Measurements from ENCODE around the gene CASKIN1.

CASKIN1 gene

GRCh38 chr16:2155091-2155950 lies 41.1 kb downstream of the CASKIN1 start, which contains the start of gene TRAF7:
TRAF7 (plus strand) TSS chr16:2155782; CDS start chr16:2163921, 8,139 bp downstream.
- DNase-seq (ENCODE audit: low read depth), result peak; percentile 100
- TF ChIP-seq CTCF (IDR thresholded peaks at IDR 0.05; ENCODE audit: insufficient read depth, low read depth, low read length, missing control alignments), result no peak
- peak within 1 kb of the TSS; percentile 94 for H3K4me3 ChIP-seq (ENCODE audit: low read length)

GRCh38 chr16:2154533-2155090 lies 41.8 kb downstream of the CASKIN1 start:
- no peak for DNase-seq (ENCODE audit: low read depth)
- peak overlapping the region; percentile 94 for H3K4me3 ChIP-seq (ENCODE audit: low read length)
- no peak for TF ChIP-seq CTCF (IDR thresholded peaks at IDR 0.05; ENCODE audit: insufficient read depth, low read depth, low read length, missing control alignments)

- TF ChIP-seq CTCF (IDR thresholded peaks at IDR 0.05; ENCODE audit: insufficient read depth, low read depth, low read length, missing control alignments), result no peak
- peak overlapping the region; percentile 94 for H3K4me3 ChIP-seq (ENCODE audit: low read length)
- DNase-seq (ENCODE audit: low read depth), result peak; percentile 35
Observed at GRCh38 chr16:2152695-2153506, 43.5 kb downstream of the CASKIN1 start.

- no peak for TF ChIP-seq CTCF (IDR thresholded peaks at IDR 0.05; ENCODE audit: insufficient read depth, low read depth, low read length, missing control alignments)
- no peak overlapping the region for H3K4me3 ChIP-seq (ENCODE audit: low read length)
- DNase-seq (ENCODE audit: low read depth), result peak; percentile 33
Observed at GRCh38 chr16:2151188-2152091, 45.0 kb downstream of the CASKIN1 start.

- peak; percentile 15 for TF ChIP-seq CTCF (IDR thresholded peaks at IDR 0.05; ENCODE audit: insufficient read depth, low read depth, low read length, missing control alignments)
- H3K4me3 ChIP-seq (ENCODE audit: low read length), result no peak overlapping the region
- DNase-seq (ENCODE audit: low read depth), result peak; percentile 59
Observed at GRCh38 chr16:2150418-2151187, 45.8 kb downstream of the CASKIN1 start.

Measured in epithelial cell of esophagus (primary cell).